ENCODE results near the gene AIM2.

- TF ChIP-seq CTCF (CRISPR knock-in tag; IDR thresholded peaks at IDR 0.05) (no peak), ZNF382 (CRISPR knock-in tag; IDR thresholded peaks at IDR 0.05; ENCODE audit: borderline replicate concordance) (no peak)
Measured at GRCh38 chr1:159054427-159054826, 22.1 kb downstream of the AIM2 start.
